Activated CD4-positive, alpha-beta T cell treated with anti-CD3 and anti-CD28 coated beads for 1 hour (primary cell): Measurements from ENCODE around the gene PTPN22.
"Not testable (repeated sequence)": the region's sequence is repeated elsewhere in the genome, so short reads cannot be mapped to it uniquely, and the experiment has no call there.

ENCODE experiments used
- DNase-seq: peaks from one replicate; pipeline ENCODE4 v3.0.0-alpha.2; 2020

PTPN22 gene

DNA sequence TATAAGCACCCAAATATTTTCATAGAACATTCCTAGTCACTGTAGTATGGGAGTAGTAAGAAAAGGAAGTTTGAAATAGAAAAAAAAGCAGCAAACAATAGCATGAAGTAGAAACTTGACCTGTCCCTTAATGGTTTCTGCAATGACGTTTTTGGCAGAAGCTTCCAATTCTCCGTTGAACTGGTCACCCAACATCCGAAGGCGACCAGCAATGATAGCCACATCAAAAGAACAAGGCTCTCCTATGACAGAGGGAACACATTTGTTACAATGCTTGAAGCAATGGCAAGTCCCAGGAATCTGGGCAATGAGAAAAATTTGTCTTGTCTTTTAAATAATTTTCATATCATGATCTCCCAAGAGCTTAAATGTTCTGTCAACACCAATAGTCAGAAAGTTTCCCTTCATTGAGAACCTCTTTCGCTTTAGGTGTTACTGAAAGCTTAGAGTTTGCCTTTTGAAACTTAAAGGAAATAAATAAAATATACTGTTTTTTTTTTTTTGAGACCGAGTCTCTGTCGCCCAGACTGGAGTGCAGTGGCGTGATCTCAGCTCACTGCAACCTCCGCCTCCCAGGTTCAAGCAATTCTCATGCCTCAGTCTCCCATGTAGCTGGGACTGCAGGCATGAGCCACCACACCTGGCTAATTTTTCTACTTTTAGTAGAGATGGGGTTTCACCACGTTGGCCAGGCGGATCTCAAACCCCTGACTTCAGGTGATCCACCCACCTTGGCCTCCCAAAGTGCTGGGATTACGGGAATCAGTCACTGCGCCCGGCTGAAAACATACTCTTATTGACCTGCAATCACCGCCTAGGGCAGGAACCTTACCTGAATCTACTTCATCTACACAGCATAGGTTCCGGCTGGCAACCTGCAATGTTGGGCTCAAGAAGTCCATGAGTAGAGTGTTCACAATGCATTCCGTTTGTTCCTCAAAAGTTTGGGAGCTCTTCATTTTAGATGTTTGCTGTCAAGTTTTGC, 15.2 kb upstream of the PTPN22 start:
- DNase-seq: no peak

DNA sequence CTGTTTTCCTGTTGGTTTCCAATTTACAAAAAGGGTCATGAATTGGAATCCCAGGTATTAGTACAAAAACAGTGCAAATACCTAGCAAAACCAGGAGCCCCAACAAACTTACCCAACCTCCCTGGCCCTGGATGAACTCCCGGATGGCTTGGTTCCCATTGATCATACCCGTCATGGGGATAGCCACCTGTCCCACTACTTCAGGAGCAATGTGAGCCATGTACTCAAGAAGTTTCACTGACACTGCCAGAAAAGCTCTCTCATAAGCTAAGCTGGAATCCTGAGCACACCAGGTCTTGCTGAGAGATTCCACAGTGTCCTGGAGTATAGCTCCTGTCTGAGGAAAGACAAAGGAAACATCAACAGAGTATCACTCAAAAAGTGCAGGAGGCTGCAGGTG, 10.1 kb upstream of the PTPN22 start:
- DNase-seq: no peak

DNA sequence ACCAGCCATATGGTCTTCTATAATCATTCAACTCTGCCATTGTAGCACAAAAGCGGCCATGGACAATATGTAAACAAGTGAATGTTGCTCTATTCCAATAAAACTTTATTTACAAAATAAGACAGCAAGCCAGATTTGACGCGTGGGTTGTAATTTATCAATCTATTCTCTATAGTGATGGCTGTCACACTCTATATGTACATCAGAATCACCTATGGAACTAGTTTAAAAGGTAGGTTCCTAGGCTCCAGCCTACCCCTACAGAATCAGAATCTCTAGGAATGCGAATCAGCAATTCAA, 8.2 kb upstream of the PTPN22 start:
- DNase-seq: no peak

DNA sequence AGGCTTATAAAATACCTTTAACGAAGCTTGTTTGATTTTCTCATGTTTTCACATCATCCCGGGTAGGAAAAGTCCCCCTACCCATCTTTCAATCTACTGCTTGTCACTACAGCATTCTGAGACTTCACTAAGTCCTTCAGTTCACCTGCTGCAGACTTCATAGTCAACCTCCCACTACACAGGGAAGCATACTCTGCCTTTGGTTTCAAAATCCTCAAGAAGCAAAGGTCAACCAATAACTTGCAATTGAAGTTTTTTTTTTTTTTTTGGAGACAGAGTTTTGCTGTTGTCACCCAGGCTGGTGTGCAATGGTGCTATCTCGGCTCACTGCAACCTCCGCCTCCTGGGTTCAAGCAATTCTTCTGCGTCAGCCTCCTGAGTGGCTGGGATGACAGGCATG, 4.7 kb upstream of the PTPN22 start:
- no peak for DNase-seq

DNA sequence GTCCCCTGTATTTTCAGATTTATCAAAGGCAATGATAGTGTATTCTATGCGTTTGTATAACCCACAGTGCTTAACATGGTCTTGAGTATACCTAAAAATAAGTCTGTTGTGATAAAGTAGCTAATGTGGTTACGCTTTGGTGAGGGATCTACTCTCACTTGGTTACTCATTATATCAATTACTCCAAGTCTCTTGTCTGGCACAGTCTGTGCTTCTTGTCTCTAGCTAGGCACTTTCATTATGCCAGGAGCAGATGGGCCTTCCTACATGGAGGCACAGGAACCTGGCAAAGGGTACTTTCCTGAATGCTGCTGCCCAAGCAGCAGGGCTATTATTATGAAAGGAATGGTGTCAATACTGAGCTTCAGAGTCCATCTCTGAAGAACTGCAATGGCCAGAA, 4.2 kb upstream of the PTPN22 start:
- DNase-seq: no peak

DNA sequence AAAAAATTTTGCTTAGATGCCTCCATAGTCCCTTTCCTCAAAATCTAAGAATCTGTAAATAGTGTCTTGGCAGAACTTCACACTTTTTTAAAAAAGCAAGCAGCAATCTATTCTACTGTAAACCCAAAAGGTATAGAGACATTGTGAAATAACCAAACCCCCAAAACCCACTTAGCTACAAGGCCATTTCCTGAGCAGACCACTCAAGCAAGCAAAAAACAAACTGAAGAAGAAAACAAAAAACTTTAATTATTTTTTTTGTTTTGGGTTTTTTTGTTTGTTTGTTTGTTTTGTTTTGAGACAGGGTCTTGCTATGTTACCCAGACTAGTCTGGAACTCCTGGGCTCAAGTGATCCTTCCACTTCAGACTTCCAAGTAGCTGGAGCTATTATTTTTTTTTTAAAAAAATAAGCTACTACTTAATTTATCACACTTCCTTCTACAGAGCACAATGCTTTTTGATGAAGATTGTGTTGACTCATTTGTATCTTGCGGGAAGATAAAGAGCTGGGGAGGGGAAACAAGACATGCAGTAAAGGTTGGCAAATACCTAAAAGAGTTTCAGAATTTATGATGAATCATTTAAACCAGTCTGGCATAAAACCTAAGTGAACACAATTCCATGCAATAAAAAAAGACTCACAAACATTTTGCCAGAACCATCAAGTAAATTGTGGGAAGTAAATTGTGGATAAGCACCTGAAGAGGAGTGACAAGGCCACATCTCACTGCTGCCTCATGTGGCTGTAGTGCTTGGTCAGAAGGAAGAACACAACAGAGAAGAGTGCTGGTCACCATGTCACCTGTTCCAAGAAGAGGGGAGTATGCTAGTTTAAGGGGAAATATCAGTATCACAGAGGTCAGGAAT, 2.7 kb upstream of the PTPN22 start:
- no peak for DNase-seq

DNA sequence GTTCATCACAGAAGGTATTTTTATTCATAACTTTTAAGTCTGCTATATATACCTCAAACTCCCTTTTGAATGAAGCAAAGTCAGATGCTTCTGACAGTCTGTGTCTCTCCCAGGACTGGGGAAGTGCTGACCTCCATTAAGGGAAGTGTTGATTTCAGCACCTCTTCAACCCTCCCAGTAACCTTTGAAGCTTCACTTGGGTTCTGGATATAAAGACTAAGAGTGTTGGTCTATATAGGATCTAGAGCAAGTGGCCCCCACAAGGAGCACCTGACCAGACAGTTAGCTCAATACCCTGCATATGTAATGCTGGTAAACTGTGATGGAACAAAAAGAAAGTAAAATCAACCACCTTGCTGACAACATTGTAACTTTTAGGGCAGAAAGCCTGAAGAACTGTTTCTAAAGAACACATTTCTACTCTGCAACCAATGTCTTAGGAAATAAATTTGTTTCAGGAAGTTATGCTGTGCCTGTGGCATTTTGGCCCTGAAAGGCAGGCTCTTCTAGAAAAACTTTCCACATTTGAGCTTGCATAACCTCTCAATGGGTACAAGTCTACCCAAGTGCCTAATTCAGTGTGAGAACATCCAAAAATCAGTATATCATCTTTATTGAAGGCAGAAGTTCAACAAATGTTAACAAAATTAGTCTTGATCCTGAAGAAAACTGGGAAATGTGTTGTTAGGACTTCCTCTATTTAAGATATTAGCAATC, 865 bp upstream of the PTPN22 start:
- no peak for DNase-seq

DNA sequence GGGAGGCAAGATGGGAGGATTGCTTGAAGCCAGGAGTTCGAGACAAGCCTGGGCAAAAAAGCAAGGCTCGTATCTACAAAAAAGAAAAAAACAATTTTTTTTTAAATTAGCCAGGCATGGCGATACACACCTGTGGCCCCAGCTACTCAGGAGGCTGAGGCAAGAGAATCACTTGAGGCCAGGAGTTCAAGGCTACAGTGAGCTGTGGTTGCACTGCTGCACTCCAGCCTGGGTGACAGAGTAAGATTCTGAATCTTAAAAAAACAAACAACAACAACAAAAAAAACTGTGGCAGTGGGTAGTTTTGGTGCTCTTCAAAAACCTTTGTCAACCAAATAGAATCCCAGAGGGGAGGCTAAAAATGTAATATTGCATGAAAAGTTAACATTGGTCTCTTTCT, 734 bp downstream of the PTPN22 start:
- DNase-seq: no peak

DNA sequence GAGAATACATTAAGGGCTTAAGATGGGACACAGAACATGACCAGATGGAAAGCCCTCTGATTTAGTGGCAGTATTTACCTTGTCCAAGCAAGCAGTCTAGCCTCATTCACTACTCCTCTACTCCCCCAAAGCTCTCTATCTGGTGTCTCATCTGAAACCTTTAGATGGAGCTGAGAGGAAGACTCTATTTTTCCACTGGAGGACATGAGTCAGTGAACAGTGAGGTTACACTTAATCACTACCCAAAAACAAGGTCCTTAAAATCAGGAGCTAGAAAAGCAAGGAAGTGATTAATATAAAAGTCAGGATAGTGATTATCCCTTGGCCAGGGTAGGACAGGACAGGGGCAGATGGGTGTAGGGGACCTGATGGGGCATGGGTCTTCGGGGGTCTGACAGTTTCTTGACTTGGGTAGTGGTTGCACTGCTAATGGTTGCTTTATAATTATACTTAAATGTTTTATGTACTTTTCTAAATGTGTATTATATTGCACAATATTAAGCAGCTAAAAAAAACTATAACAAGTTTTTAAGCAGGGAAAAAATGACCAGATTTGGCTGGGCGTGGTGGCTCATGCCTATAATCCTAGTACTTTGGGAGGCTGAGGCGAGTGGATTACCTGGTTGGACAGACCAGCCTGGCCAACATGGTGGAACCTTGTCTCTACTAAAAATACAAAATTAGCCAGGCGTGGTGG, 3.0 kb downstream of the PTPN22 start:
- no peak for DNase-seq

DNA sequence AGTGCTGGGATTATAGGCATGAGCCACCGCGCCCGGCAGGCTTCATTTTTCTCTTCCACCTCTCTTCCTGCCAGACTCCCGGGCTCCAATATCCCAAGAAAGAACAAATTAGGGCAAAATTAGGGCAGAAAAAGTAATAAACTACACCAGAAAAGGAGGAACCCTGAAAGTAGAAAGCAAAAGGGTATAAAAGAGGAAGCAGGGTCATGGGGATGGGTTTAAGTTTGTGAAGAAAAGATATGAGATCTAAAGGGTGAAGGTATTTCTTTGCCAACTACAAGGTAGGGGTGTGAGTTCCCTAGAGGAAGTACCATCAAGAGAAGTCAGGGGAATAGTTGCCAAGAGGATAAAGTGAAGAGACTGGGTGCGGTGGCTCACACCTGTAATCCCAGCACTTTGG, 9.9 kb downstream of the PTPN22 start:
- DNase-seq: no peak

DNA sequence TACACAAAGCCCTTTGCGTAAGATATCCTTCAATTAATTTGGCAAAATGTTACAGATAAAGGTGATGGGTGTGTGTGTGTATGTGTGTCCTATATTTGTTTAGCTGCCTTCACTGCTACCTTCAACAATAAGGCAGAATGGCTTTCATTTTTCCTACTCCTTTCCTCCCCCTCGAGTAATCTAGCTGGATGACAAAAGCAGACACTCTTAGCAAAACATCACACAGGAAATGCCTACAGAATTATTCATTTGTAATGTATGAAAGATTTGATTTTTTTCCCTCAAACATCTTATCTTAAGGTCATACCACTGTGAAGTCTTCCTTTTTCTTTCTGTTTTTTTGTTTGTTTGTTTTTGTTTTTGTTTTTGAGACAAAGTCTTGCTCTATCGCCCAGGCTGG, 10.6 kb downstream of the PTPN22 start:
- DNase-seq: no peak

DNA sequence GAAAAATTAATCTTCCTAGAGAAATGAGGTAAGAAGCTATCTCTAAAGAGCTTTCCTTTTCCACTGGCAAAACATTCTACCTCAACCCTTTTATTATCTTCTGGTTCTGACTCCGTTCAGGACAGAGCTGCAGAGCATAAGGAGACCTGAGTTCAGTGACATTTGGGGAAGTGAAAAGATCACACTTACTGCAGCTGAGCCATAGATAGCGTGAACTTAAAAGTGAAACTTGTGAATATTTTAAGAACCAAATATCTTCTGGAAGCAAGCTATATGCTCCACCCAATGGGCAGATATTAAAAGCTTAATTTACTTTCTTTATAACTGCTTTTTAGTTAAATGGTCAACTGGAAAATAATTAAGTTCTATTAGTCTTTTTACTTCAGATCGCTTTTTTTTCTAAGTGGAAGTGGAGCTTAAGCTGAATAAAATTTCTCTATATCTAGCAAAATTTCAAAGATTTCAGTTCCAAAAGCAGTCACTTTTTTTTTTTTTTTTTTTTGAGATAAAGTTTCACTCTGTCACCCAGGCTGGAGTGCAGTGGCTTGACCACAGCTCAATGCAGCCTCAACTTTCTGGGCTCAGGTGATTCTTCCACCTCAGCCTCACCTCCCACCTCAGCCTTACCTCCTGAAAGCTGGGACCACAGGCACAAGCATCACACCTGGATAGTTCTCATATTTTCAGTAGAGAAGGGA, 11.9 kb downstream of the PTPN22 start:
- DNase-seq: no peak

DNA sequence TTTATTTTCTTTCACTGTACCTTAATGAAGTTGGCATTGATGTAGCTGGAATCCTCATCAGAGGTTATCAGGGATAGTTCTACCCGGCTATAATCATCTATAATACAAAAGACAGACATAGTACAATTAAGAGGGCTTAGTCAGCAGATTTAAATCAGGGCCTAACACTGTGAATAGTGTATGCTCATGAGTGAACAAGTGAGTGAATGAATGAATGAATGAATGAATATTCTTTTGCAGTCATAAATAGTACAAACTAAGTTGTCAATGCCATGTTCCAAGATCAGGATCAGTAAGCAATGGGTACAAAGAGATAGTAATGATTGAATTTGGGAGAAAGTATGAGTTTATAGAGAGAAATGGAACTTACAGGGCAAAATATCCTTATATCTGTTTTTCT, 12.5 kb downstream of the PTPN22 start:
- DNase-seq: no peak

DNA sequence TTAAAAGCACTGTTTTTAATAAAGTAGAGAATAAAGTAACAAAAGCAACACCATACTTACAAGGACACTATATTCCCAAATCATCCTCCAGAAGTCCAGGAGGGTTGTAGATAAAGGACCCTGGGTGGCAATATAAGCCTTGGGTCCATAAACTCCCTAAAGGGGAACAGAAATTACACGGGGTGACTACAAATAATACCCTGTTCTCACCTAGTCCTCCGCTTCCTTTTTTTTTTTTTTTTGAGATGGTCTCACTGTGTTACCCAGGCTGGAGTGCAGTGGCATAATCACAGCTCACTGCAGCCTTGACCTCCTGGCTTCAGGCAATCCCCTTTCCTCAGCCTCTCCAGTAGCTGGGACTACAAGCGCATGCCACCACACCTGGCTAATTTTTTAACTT, 13.1 kb downstream of the PTPN22 start:
- DNase-seq: no peak

DNA sequence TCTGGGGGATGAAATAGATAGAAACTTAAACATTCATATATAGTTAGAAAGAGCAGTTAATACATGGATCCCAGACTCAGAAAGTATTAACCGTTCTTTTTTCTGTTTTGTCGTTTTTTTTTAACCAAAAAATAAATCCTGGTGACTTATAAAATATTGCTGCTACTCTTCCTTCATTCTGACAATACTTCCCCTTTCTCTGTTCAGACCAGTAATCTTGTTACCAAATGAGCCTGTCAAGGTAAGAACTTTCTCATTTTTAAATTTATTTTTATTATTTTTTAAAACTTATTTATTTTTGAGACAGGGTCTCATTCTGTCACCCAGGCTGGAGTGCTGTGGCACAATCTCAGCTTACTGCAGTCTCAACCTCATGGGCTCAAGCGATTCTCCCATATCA, 13.7 kb downstream of the PTPN22 start:
- no peak for DNase-seq

DNA sequence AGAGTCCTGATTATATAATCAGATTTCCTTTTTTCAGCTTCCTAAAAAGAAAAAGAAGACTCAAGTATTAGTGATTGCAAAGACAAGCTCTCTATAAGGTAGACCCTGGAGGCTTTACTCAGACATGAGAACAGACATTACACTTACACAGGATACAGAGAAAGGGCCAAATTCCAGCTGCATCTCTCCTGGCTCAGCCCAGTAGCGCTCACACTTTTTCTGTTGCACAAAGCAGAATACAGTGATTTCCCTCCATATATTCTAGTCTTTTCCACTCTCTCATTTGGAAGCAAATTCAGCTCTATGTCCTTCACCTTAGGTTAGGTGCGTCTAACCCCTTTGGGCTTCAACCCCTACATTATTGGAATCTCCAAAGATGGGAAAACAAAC, 15.1 kb downstream of the PTPN22 start:
- no peak for DNase-seq

DNA sequence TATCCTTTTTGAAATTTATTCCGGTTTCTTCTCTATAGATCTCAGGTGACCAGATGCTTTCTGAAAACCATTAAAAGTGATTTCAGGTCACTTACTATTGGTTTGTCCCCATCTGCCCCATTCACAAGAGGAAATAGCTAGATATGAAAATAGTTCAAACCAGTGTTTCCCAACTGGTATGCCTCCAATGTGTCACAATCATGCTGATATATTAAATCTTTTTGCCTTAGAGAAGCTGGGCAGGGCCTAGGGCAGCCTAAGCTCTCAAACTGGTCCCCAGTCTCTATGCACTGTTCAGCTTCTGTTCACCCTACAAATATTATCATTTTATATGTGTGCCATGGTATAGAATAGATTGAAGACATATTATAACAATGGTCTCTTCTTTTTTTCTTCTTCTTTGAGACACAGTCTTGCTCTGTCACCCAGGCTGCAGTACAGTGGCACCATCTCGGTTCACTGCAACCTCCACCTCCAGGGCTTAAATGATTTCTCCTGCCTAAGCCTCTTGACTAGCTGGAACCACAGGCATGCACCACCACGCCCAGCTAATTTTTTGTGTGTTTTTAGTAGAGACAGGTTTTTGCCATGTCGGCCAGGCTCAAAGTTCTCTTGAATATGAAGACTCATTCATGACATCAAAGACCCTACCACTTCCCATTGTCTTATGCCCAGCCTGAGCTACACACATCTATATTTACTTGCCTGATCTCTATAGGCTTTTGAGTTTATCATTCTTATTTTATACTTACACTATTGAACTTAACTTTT, 15.7 kb downstream of the PTPN22 start:
- DNase-seq: no peak

DNA sequence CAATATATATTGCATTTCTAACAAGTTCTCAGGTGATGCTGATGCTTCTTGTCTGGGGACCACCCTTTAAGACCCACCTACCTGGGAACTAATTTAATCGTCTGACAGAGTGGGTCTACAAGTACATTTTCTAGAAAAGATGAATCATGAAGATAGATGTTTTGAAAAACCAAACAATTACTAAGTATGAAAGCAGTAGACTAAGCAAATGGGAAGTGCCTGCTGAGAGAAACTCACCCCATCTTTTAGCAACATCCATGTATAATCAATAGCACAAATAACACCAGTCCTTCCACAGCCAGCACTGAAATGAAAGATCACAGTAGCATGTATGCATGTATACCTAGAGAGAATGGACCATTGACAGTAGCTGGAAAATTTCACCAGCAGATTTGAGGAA, 17.3 kb downstream of the PTPN22 start:
- DNase-seq: no peak

DNA sequence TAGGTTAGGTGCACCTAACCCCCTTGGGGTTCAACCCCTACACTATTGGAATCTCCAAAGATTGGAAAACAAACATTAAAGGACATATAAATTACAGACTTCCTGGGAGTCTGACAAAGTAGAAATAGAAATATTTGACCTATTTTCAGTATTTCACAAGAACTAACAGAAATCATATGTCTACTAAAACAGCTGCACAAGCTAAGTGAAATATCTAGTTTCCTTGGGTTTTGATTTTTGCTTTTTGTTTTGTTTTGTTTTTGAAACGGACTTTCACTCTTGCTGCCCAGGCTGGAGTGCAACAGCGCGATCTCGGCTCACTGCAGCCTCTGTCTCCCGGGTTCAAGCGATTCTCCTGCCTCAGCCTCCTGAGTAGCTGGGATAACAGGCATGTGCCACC, 18.8 kb downstream of the PTPN22 start:
- not testable (repeated sequence) for DNase-seq

DNA sequence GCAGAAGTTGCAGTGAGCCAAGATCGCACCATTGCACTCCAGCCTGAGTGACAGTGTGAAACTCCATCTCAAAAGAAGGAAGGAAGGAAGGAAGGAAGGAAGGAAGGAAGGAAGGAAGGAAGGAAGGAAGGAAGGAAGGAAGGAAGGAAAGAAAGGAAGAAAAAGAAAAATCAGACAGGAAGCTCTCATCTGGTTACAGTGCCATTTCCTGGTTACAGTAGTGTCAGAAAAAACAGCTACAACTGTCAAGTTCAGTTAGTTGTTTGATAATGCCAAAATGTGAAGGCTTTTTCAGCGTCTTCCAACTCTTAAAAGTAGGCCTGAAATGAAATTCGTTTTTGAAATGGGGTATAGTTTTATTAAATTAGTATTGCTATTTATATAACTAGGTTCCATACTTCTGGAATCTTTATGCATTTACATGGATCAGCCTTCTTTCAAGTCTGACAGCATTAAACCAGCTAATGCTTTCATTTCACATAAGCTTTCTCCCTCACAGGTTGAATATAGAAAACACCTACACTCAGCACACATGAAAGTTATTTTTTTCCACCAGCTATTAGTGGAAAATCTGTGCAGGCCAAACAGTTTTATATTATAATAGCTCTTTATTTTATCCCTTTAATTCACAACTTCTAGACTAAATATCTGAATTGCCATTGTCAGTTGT, 21.2 kb downstream of the PTPN22 start:
- no peak for DNase-seq

DNA sequence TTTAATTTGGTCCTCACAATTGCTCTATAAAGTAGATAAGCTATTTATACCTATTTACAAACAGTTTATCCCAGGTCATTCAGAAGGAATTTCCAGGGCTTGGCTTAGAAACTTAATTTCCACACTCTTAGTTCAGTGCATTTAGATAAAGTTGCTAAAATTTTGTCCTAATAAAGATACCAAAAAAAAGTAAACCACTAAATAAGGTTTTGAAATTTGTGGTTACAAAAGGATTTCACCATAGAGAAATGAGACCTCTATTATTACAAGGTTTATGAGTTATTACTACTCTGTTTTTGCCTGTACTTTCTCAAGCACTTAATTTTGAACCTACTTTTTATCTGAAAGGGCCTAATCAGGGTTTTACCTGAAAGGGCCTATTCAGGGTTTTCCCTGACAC, 22.4 kb downstream of the PTPN22 start:
- no peak for DNase-seq
